Fibroblast of lung (primary cell): Measurements from ENCODE around the gene SLAIN1.

Experiments used
- CTCF ChIP-seq, 2 donors: IDR thresholded peaks in 1 of 2; conservative IDR thresholded peaks in 1 of 2; 1 replicate in 1 of 2; 2 replicates in 1 of 2; pipeline ENCODE4 v1.5.1; 2011 to 2012; ENCODE audit warnings: low read length in 2 of 2, control low read depth in 1 of 2, inconsistent platforms in 1 of 2, low read depth in 1 of 2, mild to moderate bottlenecking in 1 of 2
- EZH2 ChIP-seq: IDR thresholded peaks from 2 replicates; pipeline ENCODE4 v1.5.1; 2012; ENCODE audit warnings: low read length, control low read depth, mild to moderate bottlenecking; ENCODE audit errors: missing control alignments

DNA sequence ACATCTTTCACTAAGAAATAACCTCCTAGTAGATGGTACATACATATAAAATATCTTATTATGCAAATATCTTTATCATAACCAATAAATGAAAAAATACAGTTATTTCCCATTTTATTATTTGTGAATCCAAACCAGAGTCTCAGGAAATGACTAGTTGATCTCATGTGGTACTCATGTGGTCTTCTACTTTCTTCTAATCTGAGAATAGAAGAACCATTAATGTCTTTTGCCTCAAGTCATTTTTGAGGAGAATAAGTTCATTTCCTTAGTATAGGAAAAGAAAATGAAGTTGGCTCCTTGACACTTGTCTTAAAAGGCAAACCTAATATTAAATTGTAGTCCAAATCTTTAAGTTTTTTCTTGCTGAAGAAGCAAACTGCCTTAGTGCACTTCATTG is 114.5 kb downstream of the SLAIN1 start:
- TF ChIP-seq CTCF (conservative IDR thresholded peaks at IDR 0.05 in 1 of 2, IDR thresholded peaks at IDR 0.05 in 1 of 2; ENCODE audit: low read depth in 1 of 2, low read length in 2 of 2) (no peak), EZH2 (no peak)
